Activated CD8-positive, alpha-beta memory T cell treated with anti-CD3 and anti-CD28 coated beads, Interleukin-2, amount 50 U/mL, for 24 hours (primary cell): ENCODE data around the gene SLC22A12.

Experiments
- DNase-seq: peaks from one replicate; pipeline ENCODE4 v3.0.0-alpha.2; 2020; ENCODE audit errors: extremely low read depth

The SLC22A12 gene

DNA sequence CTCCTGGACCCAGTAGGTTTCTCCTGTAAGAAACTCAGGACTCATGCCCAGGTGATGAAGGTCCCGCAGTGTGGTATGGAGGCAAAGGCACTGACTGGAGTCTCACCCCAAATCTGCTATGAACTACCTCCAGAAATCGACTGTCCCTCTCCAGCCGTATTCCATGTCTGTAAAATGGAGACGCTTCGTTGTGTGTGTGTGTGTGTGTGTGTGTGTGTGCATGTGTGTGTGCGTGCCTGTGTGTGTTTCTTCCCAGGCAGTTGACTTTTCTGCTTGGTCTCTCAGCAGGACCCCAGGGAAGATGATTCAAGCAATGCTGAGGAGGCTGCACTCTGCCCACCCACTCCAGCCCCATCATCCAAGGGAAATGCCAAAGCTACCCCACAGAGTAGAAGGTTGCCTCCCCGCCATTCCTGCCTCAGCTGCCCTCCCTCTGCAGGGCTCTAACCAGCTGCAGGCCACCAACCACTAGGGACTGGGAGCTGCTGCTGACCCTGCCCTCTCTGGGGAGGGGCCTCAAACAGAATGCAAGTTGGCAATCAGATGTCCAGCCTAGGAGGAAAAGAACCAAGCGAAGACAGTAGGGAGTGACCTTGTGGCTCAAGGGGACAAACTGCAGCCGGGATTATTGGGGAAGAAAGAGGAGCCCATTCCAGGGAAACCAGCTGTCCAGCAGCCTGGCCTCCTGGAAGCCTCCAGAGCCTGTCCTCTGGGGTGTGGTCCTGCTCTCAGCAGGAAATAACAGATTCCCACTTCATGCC is 56.2 kb downstream of the SLC22A12 start:
- no peak for DNase-seq

GRCh38 chr11:64648551-64648950 is 57.5 kb downstream of the SLC22A12 start:
- DNase-seq: no peak

GRCh38 chr11:64649291-64649697 is 58.3 kb downstream of the SLC22A12 start:
- no peak for DNase-seq

- DNase-seq: no peak
Observed at GRCh38 chr11:64650923-64651523, 60.0 kb downstream of the SLC22A12 start.
